Measurements from ENCODE around the gene AGBL1. TPM values are rescaled to one million over a fixed set of nuclear protein-coding genes. Genes with fewer than 3 reads are reported as not detected.

AGBL1 gene
- total RNA-seq, 2 experiments from 2014 or later, result not detected

- Mint-ChIP-seq H3K36me3 (no peaks in the 10 kb centered on the region), H3K4me1 (peaks cover 5% of the 10 kb centered on the region), H3K9me3 (ENCODE audit: low read depth) (no peaks in the 10 kb centered on the region), H3K4me3 (no peak overlapping the region), H3K27me3 (no peaks in the 10 kb centered on the region), H3K27ac (no peak overlapping the region)
- CTCF ChIA-PET, result no interaction called here
- ATAC-seq (no peak), DNase-seq (no peak)
These were observed 236.5 kb downstream of the AGBL1 start for GRCh38 chr15:86316216-86316615.

GRCh38 chr15:86316726-86317383 lies 237.2 kb downstream of the AGBL1 start:
- Mint-ChIP-seq H3K36me3 (no peaks in the 10 kb centered on the region), H3K27me3 (no peaks in the 10 kb centered on the region), H3K27ac (no peak overlapping the region), H3K9me3 (ENCODE audit: low read depth) (no peaks in the 10 kb centered on the region), H3K4me1 (peaks cover 5% of the 10 kb centered on the region), H3K4me3 (no peak overlapping the region)
- CTCF ChIA-PET, result no interaction called here
- DNase-seq (no peak), ATAC-seq (no peak)

GRCh38 chr15:86317384-86317740 lies 237.7 kb downstream of the AGBL1 start:
- Mint-ChIP-seq H3K4me3 (no peak overlapping the region), H3K27ac (no peak overlapping the region), H3K36me3 (no peaks in the 10 kb centered on the region), H3K27me3 (no peaks in the 10 kb centered on the region), H3K4me1 (peaks cover 5% of the 10 kb centered on the region), H3K9me3 (ENCODE audit: low read depth) (no peaks in the 10 kb centered on the region)
- CTCF ChIA-PET, result no interaction called here
- no peak for ATAC-seq
- DNase-seq, result no peak

DNA sequence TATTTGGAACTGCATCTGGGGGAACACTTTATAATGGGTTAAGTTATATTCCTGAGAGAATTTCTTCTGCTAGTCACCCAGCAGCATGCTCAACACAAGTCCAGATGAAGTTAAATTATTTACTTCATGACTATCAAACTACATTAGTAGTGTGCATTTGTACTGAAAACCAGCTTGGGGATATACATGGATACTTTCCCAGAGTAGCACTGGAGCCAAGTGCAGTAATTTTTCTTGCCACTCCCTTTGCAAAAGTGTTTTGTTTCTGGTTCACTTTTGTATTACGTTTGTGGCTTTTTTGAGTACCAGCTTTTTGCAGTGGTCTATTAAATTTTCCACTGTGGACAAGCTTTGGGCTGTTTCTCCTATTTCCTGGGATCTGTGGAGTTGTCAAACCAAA lies 243.0 kb downstream of the AGBL1 start:
- no peak for DNase-seq
- CTCF ChIA-PET, result no interaction called here
- H3K36me3 Mint-ChIP-seq, result no peaks in the 10 kb centered on the region
- H3K4me1 Mint-ChIP-seq, result no peaks in the 10 kb centered on the region
- no peak overlapping the region for H3K27ac Mint-ChIP-seq
- no peak for ATAC-seq
- no peak overlapping the region for H3K4me3 Mint-ChIP-seq
- no peaks in the 10 kb centered on the region for H3K9me3 Mint-ChIP-seq (ENCODE audit: low read depth)
- H3K27me3 Mint-ChIP-seq, result peaks cover 3% of the 10 kb centered on the region

DNA sequence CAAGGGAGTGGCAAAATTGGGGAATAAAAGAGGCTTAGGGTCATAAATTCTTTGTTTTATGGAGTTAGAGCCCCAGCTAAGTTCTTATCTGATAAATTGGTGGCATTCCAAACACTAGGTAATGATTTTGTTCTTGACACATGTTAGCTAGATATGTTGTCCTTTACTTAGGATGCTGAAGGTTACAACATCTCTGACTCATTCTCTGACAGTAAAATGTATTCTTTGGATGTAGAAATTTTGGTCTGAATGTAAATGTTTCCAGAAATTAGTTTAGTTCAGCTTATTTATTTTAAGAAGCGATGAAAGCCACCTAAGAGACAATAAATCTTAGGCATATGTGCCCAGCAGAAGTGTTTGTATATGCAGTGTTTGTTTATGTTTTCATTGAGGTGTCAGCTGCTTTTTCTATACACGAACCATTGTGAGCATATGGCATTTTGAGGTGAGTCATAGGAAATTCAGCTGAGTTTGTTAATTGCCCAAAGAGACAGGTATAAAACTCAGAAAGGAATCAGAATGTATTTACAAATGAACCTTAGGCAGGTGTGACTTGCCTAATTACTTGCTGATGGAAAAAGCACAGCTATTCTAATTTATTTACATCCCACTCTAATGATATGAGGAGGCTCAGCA lies 247.7 kb downstream of the AGBL1 start:
- Mint-ChIP-seq H3K36me3 (no peaks in the 10 kb centered on the region), H3K27me3 (peaks cover 3% of the 10 kb centered on the region), H3K4me1 (no peaks in the 10 kb centered on the region), H3K9me3 (ENCODE audit: low read depth) (peaks cover 4% of the 10 kb centered on the region), H3K4me3 (no peak overlapping the region), H3K27ac (no peak overlapping the region)
- ATAC-seq (no peak), DNase-seq (no peak)
- CTCF ChIA-PET, result no interaction called here

- ATAC-seq (no peak), DNase-seq (no peak)
- CTCF ChIA-PET, result no interaction called here
- Mint-ChIP-seq H3K4me1 (peaks cover 5% of the 10 kb centered on the region), H3K27ac (no peak overlapping the region), H3K36me3 (no peaks in the 10 kb centered on the region), H3K4me3 (no peak overlapping the region), H3K27me3 (peaks cover 3% of the 10 kb centered on the region), H3K9me3 (ENCODE audit: low read depth) (peaks cover 4% of the 10 kb centered on the region)
These were observed 249.0 kb downstream of the AGBL1 start for GRCh38 chr15:86328658-86329057.

DNA sequence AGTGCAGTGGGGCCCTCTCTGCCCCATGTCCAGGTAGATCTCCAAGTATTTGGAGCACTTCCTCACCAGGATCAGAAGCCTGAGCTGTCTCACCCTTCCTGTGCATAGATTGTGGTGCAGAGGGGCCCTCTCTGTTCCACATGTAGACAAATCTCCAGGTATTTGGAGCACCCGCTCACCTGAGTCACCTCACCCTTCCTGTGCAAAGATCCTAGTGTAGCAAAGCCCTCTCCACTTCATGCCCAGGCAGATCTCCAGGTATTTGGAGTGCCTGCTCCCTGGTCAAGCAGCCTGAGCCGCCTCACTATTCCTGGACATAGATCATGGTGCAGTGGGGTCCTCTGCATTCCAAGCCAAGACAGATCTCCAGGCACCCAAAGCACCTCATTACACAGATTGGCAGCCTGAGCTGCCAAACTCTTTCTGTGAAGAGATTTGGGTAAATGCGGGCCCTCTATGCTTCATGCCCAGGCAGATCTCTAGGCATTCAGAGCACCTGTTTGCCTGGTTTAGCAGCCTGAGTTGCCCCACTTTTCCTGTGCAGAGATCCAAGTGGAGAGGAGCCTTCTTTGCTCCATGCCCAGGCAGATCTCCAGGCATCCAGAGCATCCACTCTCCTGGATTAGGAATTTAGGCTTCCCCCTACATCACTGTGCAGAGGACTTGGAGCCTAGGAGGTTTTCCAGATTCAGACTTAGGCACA lies 249.8 kb downstream of the AGBL1 start:
- no peak overlapping the region for H3K4me3 Mint-ChIP-seq
- CTCF ChIA-PET, result no interaction called here
- ATAC-seq (no peak), DNase-seq (no peak)
- no peaks in the 10 kb centered on the region for H3K36me3 Mint-ChIP-seq
- H3K4me1 Mint-ChIP-seq, result peaks cover 12% of the 10 kb centered on the region
- no peak overlapping the region for H3K27ac Mint-ChIP-seq
- peaks cover 4% of the 10 kb centered on the region for H3K9me3 Mint-ChIP-seq (ENCODE audit: low read depth)
- peaks cover 3% of the 10 kb centered on the region for H3K27me3 Mint-ChIP-seq

DNA sequence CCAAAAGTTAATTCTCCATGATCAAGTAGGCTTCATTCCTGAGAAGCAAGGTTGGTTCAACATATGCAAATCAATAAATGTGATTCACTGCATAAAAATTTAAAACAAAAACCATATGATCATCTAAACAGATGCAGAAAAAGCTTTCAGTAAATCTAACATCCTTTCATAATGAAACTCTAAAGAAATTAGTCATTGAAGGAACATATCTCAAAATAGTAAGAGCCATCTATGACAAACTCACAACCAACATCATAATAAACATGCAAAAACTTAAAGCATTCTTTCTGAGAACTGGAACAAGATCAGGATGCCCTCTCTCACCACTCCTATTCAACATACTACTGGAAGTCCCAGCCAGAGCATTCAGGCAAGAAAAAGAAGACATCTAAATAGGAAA lies 254.1 kb downstream of the AGBL1 start:
- CTCF ChIA-PET, result no interaction called here
- no peak for ATAC-seq
- no peaks in the 10 kb centered on the region for H3K36me3 Mint-ChIP-seq
- H3K27ac Mint-ChIP-seq, result no peak overlapping the region
- peaks cover 4% of the 10 kb centered on the region for H3K9me3 Mint-ChIP-seq (ENCODE audit: low read depth)
- H3K4me1 Mint-ChIP-seq, result peaks cover 24% of the 10 kb centered on the region
- H3K4me3 Mint-ChIP-seq, result no peak overlapping the region
- H3K27me3 Mint-ChIP-seq, result no peaks in the 10 kb centered on the region
- no peak for DNase-seq

DNA sequence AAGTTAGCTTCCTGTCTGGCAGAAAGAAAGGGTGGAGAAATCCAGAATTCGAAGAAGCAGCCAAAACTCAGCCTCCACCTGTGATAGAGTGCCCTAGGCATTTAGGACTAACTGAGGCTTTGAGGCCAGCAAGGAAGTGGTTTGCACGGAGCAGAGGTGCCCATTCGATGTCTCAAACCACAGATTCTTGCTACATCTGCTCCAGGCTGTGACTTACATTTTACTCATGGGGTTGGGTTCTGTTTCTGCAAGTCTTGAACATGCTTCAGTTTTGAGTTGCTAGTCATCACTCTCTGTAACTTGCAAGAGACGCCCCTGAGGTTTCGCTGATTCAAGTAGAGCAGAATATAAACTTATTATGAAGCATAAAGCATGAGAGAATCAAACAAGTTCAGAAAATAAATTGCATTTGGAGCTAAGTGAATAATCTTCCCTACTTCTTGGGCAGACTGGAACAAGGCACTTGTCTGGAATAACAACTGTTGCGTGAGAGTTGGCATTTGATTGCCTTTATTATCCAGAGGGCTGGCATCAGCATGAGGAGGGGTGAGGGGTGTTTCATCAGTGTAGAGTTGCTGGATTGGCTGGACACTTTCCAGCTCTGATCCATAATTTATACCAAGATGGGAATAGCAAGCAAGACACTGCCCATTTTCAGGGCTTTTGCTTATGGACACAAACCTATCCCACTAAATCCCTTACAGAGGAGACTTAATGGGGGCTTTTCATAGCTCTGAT lies 256.5 kb downstream of the AGBL1 start:
- H3K27ac Mint-ChIP-seq, result no peak overlapping the region
- DNase-seq (no peak), ATAC-seq (peak; percentile 33)
- CTCF ChIA-PET, result no interaction called here
- no peaks in the 10 kb centered on the region for H3K27me3 Mint-ChIP-seq
- peaks cover 24% of the 10 kb centered on the region for H3K4me1 Mint-ChIP-seq
- no peaks in the 10 kb centered on the region for H3K36me3 Mint-ChIP-seq
- H3K4me3 Mint-ChIP-seq, result no peak overlapping the region
- no peaks in the 10 kb centered on the region for H3K9me3 Mint-ChIP-seq (ENCODE audit: low read depth)

DNA sequence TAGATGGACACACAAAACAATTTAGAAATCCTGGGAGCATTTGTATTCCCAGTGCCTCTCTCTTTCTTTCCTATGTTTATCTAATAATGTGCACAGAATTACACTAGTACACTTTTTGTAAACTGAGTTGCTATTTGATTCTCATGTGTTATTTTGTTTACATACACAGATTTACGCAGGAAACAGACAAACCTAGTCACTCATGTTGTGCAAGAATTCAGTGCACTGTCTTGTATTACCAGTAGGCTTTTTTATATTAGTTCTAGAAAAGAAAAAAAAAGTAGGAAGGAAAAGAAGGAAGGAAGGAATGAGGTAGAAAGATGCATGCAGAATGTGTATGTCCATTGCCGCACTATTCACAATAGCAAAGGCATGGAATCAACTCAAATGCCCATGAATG lies 257.4 kb downstream of the AGBL1 start:
- H3K27ac Mint-ChIP-seq, result no peak overlapping the region
- H3K4me1 Mint-ChIP-seq, result peaks cover 24% of the 10 kb centered on the region
- ATAC-seq (no peak), DNase-seq (no peak)
- no peaks in the 10 kb centered on the region for H3K27me3 Mint-ChIP-seq
- no peak overlapping the region for H3K4me3 Mint-ChIP-seq
- H3K9me3 Mint-ChIP-seq (ENCODE audit: low read depth), result no peaks in the 10 kb centered on the region
- CTCF ChIA-PET, result no interaction called here
- no peaks in the 10 kb centered on the region for H3K36me3 Mint-ChIP-seq

GRCh38 chr15:86347245-86347644 lies 267.6 kb downstream of the AGBL1 start:
- Mint-ChIP-seq H3K27me3 (no peaks in the 10 kb centered on the region), H3K36me3 (no peaks in the 10 kb centered on the region), H3K9me3 (ENCODE audit: low read depth) (no peaks in the 10 kb centered on the region), H3K27ac (no peak overlapping the region), H3K4me1 (no peaks in the 10 kb centered on the region), H3K4me3 (no peak overlapping the region)
- DNase-seq, result no peak
- CTCF ChIA-PET, result no interaction called here
- ATAC-seq, result no peak

- H3K27ac Mint-ChIP-seq, result no peak overlapping the region
- CTCF ChIA-PET, result no interaction called here
These were observed 269.9 kb downstream of the AGBL1 start for GRCh38 chr15:86349565-86349964.

GRCh38 chr15:86353213-86353612 lies 273.5 kb downstream of the AGBL1 start:
- H3K36me3 Mint-ChIP-seq, result no peaks in the 10 kb centered on the region
- CTCF ChIA-PET, result no interaction called here
- H3K9me3 Mint-ChIP-seq (ENCODE audit: low read depth), result no peaks in the 10 kb centered on the region
- DNase-seq (no peak), ATAC-seq (no peak)
- H3K27me3 Mint-ChIP-seq, result no peaks in the 10 kb centered on the region
- no peak overlapping the region for H3K27ac Mint-ChIP-seq
- no peak overlapping the region for H3K4me3 Mint-ChIP-seq
- H3K4me1 Mint-ChIP-seq, result no peaks in the 10 kb centered on the region

More at GRCh38 chr15:86349565-86349964, 269.9 kb downstream of the AGBL1 start:
- H3K4me3 Mint-ChIP-seq, result no peak overlapping the region
- H3K36me3 Mint-ChIP-seq, result no peaks in the 10 kb centered on the region
- H3K27me3 Mint-ChIP-seq, result no peaks in the 10 kb centered on the region
- H3K4me1 Mint-ChIP-seq, result no peaks in the 10 kb centered on the region
- no peak for DNase-seq
- H3K9me3 Mint-ChIP-seq (ENCODE audit: low read depth), result no peaks in the 10 kb centered on the region
- ATAC-seq, result no peak

- H3K36me3 Mint-ChIP-seq, result no peaks in the 10 kb centered on the region
- no peak overlapping the region for H3K27ac Mint-ChIP-seq
- H3K4me3 Mint-ChIP-seq, result no peak overlapping the region
- H3K9me3 Mint-ChIP-seq (ENCODE audit: low read depth), result no peaks in the 10 kb centered on the region
- DNase-seq (no peak), ATAC-seq (no peak)
- H3K4me1 Mint-ChIP-seq, result no peaks in the 10 kb centered on the region
- CTCF ChIA-PET, result no interaction called here
- no peaks in the 10 kb centered on the region for H3K27me3 Mint-ChIP-seq
These were observed 275.7 kb downstream of the AGBL1 start for GRCh38 chr15:86355361-86355760.

All from activated CD8-positive, alpha-beta memory T cell treated with anti-CD3 and anti-CD28 coated beads, Interleukin-2, amount 10 ng/mL, durations not matched to agents 7 days and 5 days (primary cell).